Tibial nerve (tissue), 4 donors: ENCODE data around the gene CFAP299. TPM values are rescaled to one million over a fixed set of nuclear protein-coding genes. Genes with fewer than 3 reads are reported as not detected.

Experiments used
- DNase-seq, 2 donors: peaks; one replicate each; pipeline ENCODE4 v3.0.0-alpha.2; 2019; ENCODE audit warnings: low spot score in 2 of 2
- H3K27ac ChIP-seq, 4 donors: fragments of 200-600 bp; sonication (generic) in 3 of 4; one replicate each; pipeline ENCODE4 v1.5.1; 2017 to 2019; ENCODE audit warnings: mild to moderate bottlenecking in 1 of 4
- H3K27me3 ChIP-seq, 2 donors: fragments of 200-600 bp; sonication (generic) in 1 of 2; one replicate each; pipeline versions ENCODE4 v1.5.1 to v1.6.0; 2017 to 2019
- H3K36me3 ChIP-seq, 3 donors: fragments of 200-600 bp; sonication (generic); one replicate each; pipeline ENCODE4 v1.5.1; 2018 to 2019
- H3K4me1 ChIP-seq, 4 donors: fragments of 200-600 bp; sonication (generic) in 3 of 4; one replicate each; pipeline ENCODE4 v1.5.1; 2017 to 2019
- H3K4me3 ChIP-seq, 4 donors: fragments of 200-600 bp; sonication (generic) in 3 of 4; one replicate each; pipeline ENCODE4 v1.5.1; 2017 to 2019; ENCODE audit warnings: mild to moderate bottlenecking in 1 of 4, moderate library complexity in 1 of 4
- H3K9me3 ChIP-seq, 4 donors: fragments of 200-600 bp; sonication (generic) in 3 of 4; one replicate each; pipeline ENCODE4 v1.5.1; 2017 to 2019
- CTCF ChIP-seq, 5 experiments: fragments of 200-600 bp in 3 of 5; fragments of 450-650 bp in 2 of 5; sonication (generic) in 3 of 5; IDR thresholded peaks; one replicate each; pipeline ENCODE4 v1.5.1; 2016 to 2019; ENCODE audit warnings: antibody characterized with exemption in 5 of 5, mild to moderate bottlenecking in 3 of 5, moderate library complexity in 2 of 5
- EP300 ChIP-seq, 2 donors: sonication (generic); formaldehyde crosslinking; IDR thresholded peaks; one replicate each; pipeline ENCODE4 v1.6.1; 2017; ENCODE audit warnings: antibody characterized with exemption in 2 of 2, mild to moderate bottlenecking in 1 of 2
- POLR2A ChIP-seq, 2 donors: fragments of 450-650 bp; IDR thresholded peaks; one replicate each; pipeline ENCODE4 v1.6.1; 2017; ENCODE audit warnings: antibody characterized with exemption in 2 of 2, mild to moderate bottlenecking in 2 of 2, moderate library complexity in 2 of 2
- WGBS, 2 donors: methylation state at CpG; one replicate each; pipeline ENCODE4 v1.1.5; 2018; 5-methylcytosine and 5-hydroxymethylcytosine counted together
- total RNA-seq, 4 donors: library from RNA; depleted of rRNA; stranded (reverse); fragments of >200 nt; gene quantifications; one replicate each; pipeline ENCODE4 v1.1.0, GENCODE V29; 2016

The CFAP299 gene
- total RNA-seq, 4 donors from 2014 or later: under 0.01 to 0.87 (median 0.39) TPM; not detected in 1

- TF ChIP-seq EP300 (IDR thresholded peaks at IDR 0.05) (no peak), POLR2A (IDR thresholded peaks at IDR 0.05) (no peak), CTCF (IDR thresholded peaks at IDR 0.05) (no peak)
- H3K36me3 ChIP-seq: no peaks in the 10 kb centered on the region
- no peaks in the 10 kb centered on the region for H3K27me3 ChIP-seq
- H3K4me3 ChIP-seq: no peak overlapping the region
- H3K27ac ChIP-seq: no peak overlapping the region
- H3K4me1 ChIP-seq: no peaks in the 10 kb centered on the region
- DNase-seq: no peak
- 71 to 73% methylated on average over 1 of the region's 1 CpG for WGBS, 2 donors
- H3K9me3 ChIP-seq: no peaks in the 10 kb centered on the region
Observed at GRCh38 chr4:80806472-80806871, 470.9 kb downstream of the CFAP299 start.

- Histone ChIP-seq H3K27me3 (no peaks in the 10 kb centered on the region), H3K9me3 (no peaks in the 10 kb centered on the region), H3K4me1 (no peaks in the 10 kb centered on the region), H3K4me3 (no peak overlapping the region), H3K27ac (no peak overlapping the region), H3K36me3 (no peaks in the 10 kb centered on the region)
- TF ChIP-seq EP300 (IDR thresholded peaks at IDR 0.05): no peak
- TF ChIP-seq CTCF (IDR thresholded peaks at IDR 0.05): no peak
- no peak for TF ChIP-seq POLR2A (IDR thresholded peaks at IDR 0.05)
- WGBS, 2 donors: 63 to 77% methylated on average over 2 of the region's 2 CpGs
- DNase-seq: no peak
Observed at GRCh38 chr4:80809039-80809729, 473.7 kb downstream of the CFAP299 start.

- Histone ChIP-seq H3K4me1 (no peaks in the 10 kb centered on the region), H3K4me3 (no peak overlapping the region), H3K36me3 (no peaks in the 10 kb centered on the region), H3K9me3 (no peaks in the 10 kb centered on the region), H3K27ac (no peak overlapping the region), H3K27me3 (no peaks in the 10 kb centered on the region)
- no peak for DNase-seq
- WGBS, 2 donors: 66 to 67% methylated on average over 3 of the region's 3 CpGs
- TF ChIP-seq CTCF (IDR thresholded peaks at IDR 0.05) (no peak), POLR2A (IDR thresholded peaks at IDR 0.05) (no peak), EP300 (IDR thresholded peaks at IDR 0.05) (no peak)
Observed at GRCh38 chr4:80811406-80811805, 475.9 kb downstream of the CFAP299 start.

GRCh38 chr4:80812145-80812544 lies 476.6 kb downstream of the CFAP299 start:
- DNase-seq: no peak
- TF ChIP-seq CTCF (IDR thresholded peaks at IDR 0.05): no peak
- TF ChIP-seq POLR2A (IDR thresholded peaks at IDR 0.05): no peak
- TF ChIP-seq EP300 (IDR thresholded peaks at IDR 0.05): no peak
- Histone ChIP-seq H3K27me3 (no peaks in the 10 kb centered on the region), H3K27ac (no peak overlapping the region), H3K4me1 (no peaks in the 10 kb centered on the region), H3K4me3 (no peak overlapping the region), H3K9me3 (no peaks in the 10 kb centered on the region), H3K36me3 (no peaks in the 10 kb centered on the region)

GRCh38 chr4:80814266-80814665 lies 478.7 kb downstream of the CFAP299 start:
- H3K27me3 ChIP-seq: no peaks in the 10 kb centered on the region
- TF ChIP-seq POLR2A (IDR thresholded peaks at IDR 0.05) (no peak), EP300 (IDR thresholded peaks at IDR 0.05) (no peak), CTCF (IDR thresholded peaks at IDR 0.05) (no peak)
- H3K9me3 ChIP-seq: no peaks in the 10 kb centered on the region
- no peak overlapping the region for H3K4me3 ChIP-seq
- no peaks in the 10 kb centered on the region for H3K36me3 ChIP-seq
- no peaks in the 10 kb centered on the region for H3K4me1 ChIP-seq
- WGBS, 2 donors: 38 to 46% methylated on average over 5 of the region's 5 CpGs
- H3K27ac ChIP-seq: no peak overlapping the region
- DNase-seq: no peak
